HG03469 (cell line): ENCODE measurements around the gene SLC12A9.

Experiments used
- ATAC-seq: cut with Tn5 transposase; IDR thresholded peaks from one replicate; pipeline ENCODE4 v1.9.1; 2021; ENCODE audit warnings: mild to moderate bottlenecking, moderate library complexity, moderate number of reproducible peaks; ENCODE audit not compliant: unreplicated experiment

Gene SLC12A9

GRCh38 chr7:100882201-100882600, 29.7 kb downstream of the SLC12A9 start:
- no peak for ATAC-seq

GRCh38 chr7:100882785-100883526, 30.4 kb downstream of the SLC12A9 start:
- ATAC-seq, result no peak

- no peak for ATAC-seq
Measured at GRCh38 chr7:100884736-100885439, 32.4 kb downstream of the SLC12A9 start.

- no peak for ATAC-seq
Measured at GRCh38 chr7:100885440-100886141, 33.1 kb downstream of the SLC12A9 start.

- ATAC-seq, result no peak
Measured at GRCh38 chr7:100886142-100886935, 33.8 kb downstream of the SLC12A9 start.

- no peak for ATAC-seq
Measured at GRCh38 chr7:100886936-100887515, 34.5 kb downstream of the SLC12A9 start.

GRCh38 chr7:100887516-100888290, 35.2 kb downstream of the SLC12A9 start:
- peak; percentile 34 for ATAC-seq

GRCh38 chr7:100888291-100888987, 35.9 kb downstream of the SLC12A9 start:
- ATAC-seq, result no peak

GRCh38 chr7:100888988-100889750, 36.7 kb downstream of the SLC12A9 start, which contains the start of gene UFSP1:
UFSP1 (minus strand) TSS chr7:100889715; CDS start chr7:100889271, 444 bp downstream.
- ATAC-seq, result no peak

GRCh38 chr7:100890653-100891567, 38.4 kb downstream of the SLC12A9 start:
- no peak for ATAC-seq

GRCh38 chr7:100891568-100892247, 39.2 kb downstream of the SLC12A9 start:
- no peak for ATAC-seq

GRCh38 chr7:100892364-100893317, 40.1 kb downstream of the SLC12A9 start:
- ATAC-seq, result no peak

- no peak for ATAC-seq
Measured at GRCh38 chr7:100893318-100893895, 40.9 kb downstream of the SLC12A9 start.

- no peak for ATAC-seq
Measured at GRCh38 chr7:100893910-100894721, 41.6 kb downstream of the SLC12A9 start.
